GM12873 (cell line): ENCODE measurements around the gene ELFN2.

ENCODE experiments used
- CTCF ChIP-seq: IDR thresholded peaks from 2 replicates; pipeline ENCODE4 v1.5.1; 2012; ENCODE audit warnings: low read depth, mild to moderate bottlenecking, moderate library complexity, low read length, control low read depth; ENCODE audit not compliant: insufficient read depth; ENCODE audit errors: missing control alignments

The ELFN2 gene

GRCh38 chr22:37337204-37337943 lies 89.9 kb downstream of the ELFN2 start:
- no peak for TF ChIP-seq CTCF

GRCh38 chr22:37336579-37336978 lies 90.7 kb downstream of the ELFN2 start:
- no peak for TF ChIP-seq CTCF

- no peak for TF ChIP-seq CTCF
These were observed 91.5 kb downstream of the ELFN2 start for GRCh38 chr22:37335806-37336199.

- no peak for TF ChIP-seq CTCF
These were observed 92.1 kb downstream of the ELFN2 start for GRCh38 chr22:37334859-37335805.

- TF ChIP-seq CTCF, result no peak
These were observed 92.8 kb downstream of the ELFN2 start for GRCh38 chr22:37334461-37334858.

- no peak for TF ChIP-seq CTCF
These were observed 93.4 kb downstream of the ELFN2 start for GRCh38 chr22:37333724-37334460.
